GM23338 (cell line): ENCODE data around the gene OR5M10. TPM values are rescaled to one million over a fixed set of nuclear protein-coding genes. Genes with fewer than 3 reads are reported as not detected.

Experiments used
- ATAC-seq: fragments of 200-7000 bp; cut with Tn5 transposase; 3 replicates; pipeline ENCODE4 v1.9.1; 2020
- DNase-seq: peaks from one replicate; pipeline ENCODE4 v3.0.0-alpha.2; 2015; ENCODE audit warnings: low spot score
- H2AFZ ChIP-seq: fragments of 200-600 bp; sonication (generic); 2 replicates; pipeline ENCODE4 v1.8.0; 2016; ENCODE audit warnings: antibody characterized with exemption, mild to moderate bottlenecking, moderate library complexity
- H3F3A ChIP-seq: fragments of 200-600 bp; sonication (generic); replicated peaks from 2 replicates; pipeline ENCODE4 v1.8.0; 2017; ENCODE audit warnings: antibody characterized with exemption, mixed run types, low read depth
- H3K27ac ChIP-seq: fragments of 200-600 bp; sonication (generic); 2 replicates; pipeline ENCODE4 v1.6.1; 2016; ENCODE audit warnings: low read depth
- H3K27me3 ChIP-seq: fragments of 200-600 bp; sonication (generic); 2 replicates; pipeline ENCODE4 v1.8.0; 2016; ENCODE audit warnings: mild to moderate bottlenecking, mixed run types, moderate library complexity; ENCODE audit not compliant: insufficient read depth
- H3K36me3 ChIP-seq: fragments of 200-600 bp; sonication (generic); 2 replicates; pipeline ENCODE4 v1.8.0; 2016; ENCODE audit warnings: mild to moderate bottlenecking; ENCODE audit not compliant: insufficient read depth
- H3K4me1 ChIP-seq: fragments of 200-600 bp; sonication (generic); 2 replicates; pipeline ENCODE4 v1.8.0; 2016; ENCODE audit warnings: mild to moderate bottlenecking, moderate library complexity; ENCODE audit not compliant: insufficient read depth
- H3K4me2 ChIP-seq: fragments of 200-600 bp; sonication (generic); 2 replicates; pipeline ENCODE4 v1.7.1; 2017; ENCODE audit warnings: mixed run types
- H3K4me3 ChIP-seq: fragments of 200-600 bp; sonication (generic); 2 replicates; pipeline ENCODE4 v1.6.1; 2016; ENCODE audit warnings: mixed run types
- H3K79me2 ChIP-seq: fragments of 200-600 bp; sonication (generic); replicated peaks from 2 replicates; pipeline ENCODE4 v1.8.0; 2017; ENCODE audit warnings: mild to moderate bottlenecking; ENCODE audit not compliant: insufficient read depth
- H3K9me2 ChIP-seq: fragments of 200-600 bp; sonication (generic); 2 replicates; pipeline ENCODE4 v1.8.0; 2017; ENCODE audit not compliant: insufficient read depth
- H4K20me1 ChIP-seq: fragments of 200-600 bp; sonication (generic); replicated peaks from 2 replicates; pipeline ENCODE4 v1.8.0; 2017; ENCODE audit warnings: mild to moderate bottlenecking; ENCODE audit not compliant: insufficient read depth
- H3K27ac Mint-ChIP-seq: 2 replicates; pipeline ENCODE4 v1.8.0; 2020; ENCODE audit warnings: inconsistent platforms, mild to moderate bottlenecking, moderate library complexity, mixed read lengths
- H3K27me3 Mint-ChIP-seq: 3 replicates; pipeline ENCODE4 v1.8.0; 2022; ENCODE audit warnings: low read depth, mild to moderate bottlenecking, moderate library complexity, mixed read lengths, inconsistent platforms; ENCODE audit not compliant: insufficient read depth, poor library complexity
- H3K36me3 Mint-ChIP-seq: 3 replicates; pipeline ENCODE4 v1.8.0; 2021; ENCODE audit warnings: low read depth, mild to moderate bottlenecking, inconsistent platforms, moderate library complexity, mixed read lengths
- H3K4me1 Mint-ChIP-seq: 3 replicates; pipeline ENCODE4 v1.8.0; 2020; ENCODE audit warnings: mild to moderate bottlenecking, inconsistent platforms, mixed read lengths
- H3K4me3 Mint-ChIP-seq: 3 replicates; pipeline ENCODE4 v1.8.0; 2021; ENCODE audit warnings: moderate library complexity, mild to moderate bottlenecking, inconsistent platforms, mixed read lengths
- H3K9me3 Mint-ChIP-seq: 3 replicates; pipeline ENCODE4 v1.8.0; 2020; ENCODE audit warnings: moderate library complexity, mild to moderate bottlenecking, inconsistent platforms, mixed read lengths
- CREB1 ChIP-seq: fragments of 250-450 bp; sonication (Bioruptor Pico); IDR thresholded peaks from 2 replicates; pipeline ENCODE4 v1.5.0; 2020; ENCODE audit warnings: low read depth, mild to moderate bottlenecking, moderate library complexity
- CTCF ChIP-seq, 2 experiments: fragments of 200-600 bp in 1 of 2; sonication (generic) in 1 of 2; conservative IDR thresholded peaks; 2 replicates each; pipeline versions ENCODE4 v1.5.1 to v1.6.1; 2016 to 2017; ENCODE audit warnings: antibody characterized with exemption in 2 of 2, low read depth in 2 of 2, mild to moderate bottlenecking in 2 of 2, moderate library complexity in 1 of 2
- ETS1 ChIP-seq: IDR thresholded peaks from 2 replicates; pipeline ENCODE4 v1.6.1; 2016; ENCODE audit warnings: antibody characterized with exemption
- EZH2 ChIP-seq: fragments of 200-600 bp; sonication (generic); IDR thresholded peaks from one replicate; pipeline ENCODE4 v1.8.0; 2017; ENCODE audit warnings: antibody characterized with exemption, mild to moderate bottlenecking, low read depth; ENCODE audit not compliant: unreplicated experiment
- NANOG ChIP-seq: IDR thresholded peaks from 2 replicates; pipeline ENCODE4 v1.6.1; 2016; ENCODE audit warnings: antibody characterized with exemption, borderline replicate concordance
- POLR2AphosphoS5 ChIP-seq: IDR thresholded peaks from 2 replicates; pipeline ENCODE4 v1.6.1; 2016; ENCODE audit warnings: antibody characterized with exemption, low read depth
- REST ChIP-seq: IDR thresholded peaks from one replicate; pipeline ENCODE4 v1.6.1; 2018; ENCODE audit warnings: antibody characterized with exemption; ENCODE audit not compliant: unreplicated experiment
- ZNF462 ChIP-seq: fragments of 250-450 bp; sonication (Bioruptor Pico); IDR thresholded peaks from 2 replicates; pipeline ENCODE4 v1.5.0; 2020; ENCODE audit warnings: mild to moderate bottlenecking, moderate library complexity
- polyA plus RNA-seq: library from polyadenylated mRNA; unstranded; fragments of >200 nt; fragmentation: Nextera tagmentation; extraction: Ambion mirVana; gene quantifications from 2 replicates; pipeline ENCODE4 v1.2.1, GENCODE V29; 2016
- total RNA-seq: library from RNA; depleted of rRNA; stranded (reverse); fragments of >200 nt; shearing (Covaris generic); gene quantifications from 2 replicates; pipeline ENCODE4 v1.2.3, GENCODE V29; 2014

Gene OR5M10
- total and polyA plus RNA-seq, 2 experiments from 2014 or later, result not detected

GRCh38 chr11:56531856-56532255 is 45.7 kb downstream of the OR5M10 start:
- Mint-ChIP-seq H3K4me1 (no peaks in the 10 kb centered on the region), H3K36me3 (no peaks in the 10 kb centered on the region), H3K27ac (no peak overlapping the region), H3K4me3 (no peak overlapping the region), H3K27me3 (peaks cover 2% of the 10 kb centered on the region), H3K9me3 (no peaks in the 10 kb centered on the region)
- H3K4me3 ChIP-seq, result no peak overlapping the region
- H3K36me3 ChIP-seq, result no peaks in the 10 kb centered on the region
- no peaks in the 10 kb centered on the region for H3F3A ChIP-seq
- no peak for ATAC-seq
- H3K79me2 ChIP-seq, result no peaks in the 10 kb centered on the region
- DNase-seq, result no peak
- H3K9me2 ChIP-seq, result peaks cover 4% of the 10 kb centered on the region; the same call in 1 of the 2 replicates
- H3K27ac ChIP-seq, result no peak overlapping the region
- H2AFZ ChIP-seq, result no peak overlapping the region
- no peaks in the 10 kb centered on the region for H4K20me1 ChIP-seq
- TF ChIP-seq NANOG (no peak), POLR2AphosphoS5 (no peak), ETS1 (no peak), EZH2 (no peak), CTCF (conservative IDR thresholded peaks at IDR 0.05; ENCODE audit: low read depth in 2 of 2) (no peak), ZNF462 (CRISPR knock-in tag) (no peak), REST (no peak), CREB1 (CRISPR knock-in tag) (no peak)
- no peaks in the 10 kb centered on the region for H3K27me3 ChIP-seq
- H3K4me1 ChIP-seq, result no peaks in the 10 kb centered on the region
- H3K4me2 ChIP-seq, result no peak overlapping the region
